ENCODE results near the gene EPHA8.

EPHA8 gene

GRCh38 chr1:22557341-22557950 lies 5.8 kb upstream of the EPHA8 start:
- intact Hi-C loops (cut with DNase I) = no loop called here

DNA sequence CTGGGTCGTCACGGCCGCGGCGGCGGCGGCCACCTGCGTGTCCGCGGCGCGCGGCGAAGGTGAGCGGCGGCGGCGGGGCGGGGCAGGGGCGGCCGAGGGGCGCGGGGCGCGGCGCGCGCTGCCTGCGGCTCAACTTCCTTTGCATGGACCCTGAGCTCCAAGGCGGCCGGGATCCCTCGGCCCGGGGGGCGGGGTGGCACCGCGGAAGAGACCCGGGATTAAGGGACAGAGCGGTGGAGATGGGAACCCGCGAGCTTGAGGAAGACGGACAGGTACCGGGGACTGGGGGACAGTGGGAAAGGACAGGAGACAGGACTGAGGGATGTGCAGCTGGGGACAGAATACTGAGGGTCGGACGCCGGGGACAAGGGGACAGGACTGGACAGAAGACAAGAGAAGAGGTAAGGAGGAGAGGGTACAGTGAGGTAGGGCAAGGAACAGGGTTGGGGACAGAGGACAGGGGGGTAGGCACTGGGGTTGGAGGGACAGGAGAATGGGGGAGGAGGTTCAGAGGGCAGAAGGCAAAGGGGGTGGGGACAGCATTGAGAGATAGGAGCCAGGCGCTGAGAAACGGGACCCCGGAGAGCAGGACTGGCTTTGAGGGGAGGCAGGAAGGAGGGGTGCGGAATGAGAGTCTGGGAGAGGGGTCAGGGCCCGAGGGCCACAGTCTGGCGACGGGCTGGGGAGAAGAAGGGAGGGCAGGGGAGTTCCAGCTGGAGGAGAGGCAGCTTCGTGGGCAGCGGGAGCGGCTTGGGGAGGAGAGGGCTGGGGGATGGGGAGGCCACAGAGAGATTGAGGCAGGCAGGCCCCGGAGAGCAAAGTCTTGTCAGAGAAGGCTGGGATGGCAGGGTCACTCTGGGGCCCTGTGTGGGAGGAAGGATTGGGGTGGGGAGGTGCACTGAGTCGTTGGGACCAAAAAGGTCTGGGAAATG lies 648 bp downstream of the EPHA8 start:
- DNase-seq = no peak
- intact Hi-C loops (cut with DNase I) = no loop called here

More at GRCh38 chr1:22557341-22557950, 5.8 kb upstream of the EPHA8 start:
- no peak for DNase-seq

DNA sequence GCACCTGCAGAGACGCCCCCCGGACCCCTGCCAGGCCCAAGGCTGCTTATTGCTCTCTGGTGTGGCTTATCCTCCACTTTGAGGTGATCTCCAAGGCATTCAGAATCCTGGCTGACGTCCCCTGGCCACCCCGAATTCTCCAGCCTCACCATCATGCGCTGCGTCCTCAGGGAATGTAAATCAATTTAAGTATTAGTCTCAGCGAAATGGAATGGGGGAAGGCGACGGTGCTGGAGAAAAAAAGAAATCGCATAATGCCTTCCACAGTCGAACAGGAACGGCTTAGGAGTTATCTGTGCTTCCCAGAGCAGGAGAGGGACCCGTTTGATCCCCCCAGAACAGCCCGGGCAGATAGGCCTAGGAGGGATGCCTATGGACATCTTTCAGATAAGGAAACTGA lies 2.9 kb downstream of the EPHA8 start:
- intact Hi-C loops (cut with DNase I) = no loop called here
- no peak for DNase-seq

GRCh38 chr1:22567197-22567596 lies 3.9 kb downstream of the EPHA8 start:
- intact Hi-C loops (cut with DNase I) = no loop called here
- no peak for DNase-seq

DNA sequence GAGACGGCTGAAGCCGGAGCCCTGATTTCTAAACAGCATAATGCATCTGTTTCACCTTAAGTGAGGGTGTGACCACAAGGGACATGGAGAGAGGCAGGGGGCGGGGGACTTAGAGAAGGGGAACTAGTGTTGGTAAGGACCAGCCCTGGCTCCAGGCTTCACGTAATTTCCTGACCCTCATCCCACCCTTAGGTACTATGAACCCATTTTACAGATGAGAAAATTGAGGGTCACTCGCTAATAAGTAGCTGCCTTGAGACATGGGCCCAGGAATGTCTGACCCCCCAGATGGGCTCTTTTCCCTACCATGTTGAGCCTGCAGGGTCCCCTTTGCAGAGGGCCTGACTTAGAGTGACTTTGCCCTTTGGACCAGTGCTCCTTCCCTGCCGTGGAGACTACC lies 4.7 kb downstream of the EPHA8 start:
- no peak for DNase-seq
- intact Hi-C loops (cut with DNase I) = no loop called here

DNA sequence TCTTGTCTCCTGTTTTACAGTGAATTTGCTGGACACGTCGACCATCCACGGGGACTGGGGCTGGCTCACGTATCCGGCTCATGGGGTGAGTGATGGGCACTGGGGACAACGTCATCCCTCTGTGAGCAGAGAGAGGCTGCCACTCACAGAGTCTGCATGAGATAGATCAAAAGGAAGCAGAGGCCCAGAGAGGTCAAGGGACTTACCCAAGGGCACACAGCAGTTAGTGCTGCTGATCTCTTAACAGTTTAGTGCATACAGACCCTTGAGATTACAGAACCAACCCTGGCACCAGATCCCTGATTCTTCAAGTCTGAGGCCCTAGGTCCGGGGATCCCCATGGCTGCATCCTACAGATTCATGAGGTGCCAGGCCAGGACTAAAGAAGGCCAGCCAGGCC lies 6.0 kb downstream of the EPHA8 start:
- no peak for DNase-seq
- intact Hi-C loops (cut with DNase I) = no loop called here

- no peak for DNase-seq
- intact Hi-C loops (cut with DNase I) = no loop called here
Observed at GRCh38 chr1:22570140-22570909, 7.0 kb downstream of the EPHA8 start.

- DNase-seq = no peak
- intact Hi-C loops (cut with DNase I) = no loop called here
Observed at GRCh38 chr1:22572818-22573217, 9.5 kb downstream of the EPHA8 start.

DNA sequence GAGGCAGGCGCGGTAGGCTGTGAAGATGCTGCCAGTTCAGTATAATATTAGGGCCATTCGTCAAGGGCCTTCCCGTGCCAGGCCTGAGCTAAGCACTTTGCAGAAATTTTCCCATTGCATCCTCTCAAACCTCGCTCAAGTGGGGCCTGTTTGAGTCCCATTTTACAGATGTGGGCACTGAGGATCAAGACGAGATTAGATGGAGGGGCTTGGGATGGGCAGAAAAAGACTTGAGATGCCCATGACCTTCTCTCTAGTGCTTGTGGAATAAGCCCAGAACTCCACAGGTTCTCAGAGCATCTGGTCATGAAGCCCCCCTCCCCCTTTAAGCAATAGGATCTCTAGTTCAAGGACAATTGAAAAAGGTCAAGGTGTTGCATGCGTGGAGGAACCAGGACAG lies 9.9 kb downstream of the EPHA8 start:
- DNase-seq = no peak
- intact Hi-C loops (cut with DNase I) = no loop called here

- intact Hi-C loops (cut with DNase I) = no loop called here
- DNase-seq = no peak
Observed at GRCh38 chr1:22575532-22576149, 12.4 kb downstream of the EPHA8 start.

DNA sequence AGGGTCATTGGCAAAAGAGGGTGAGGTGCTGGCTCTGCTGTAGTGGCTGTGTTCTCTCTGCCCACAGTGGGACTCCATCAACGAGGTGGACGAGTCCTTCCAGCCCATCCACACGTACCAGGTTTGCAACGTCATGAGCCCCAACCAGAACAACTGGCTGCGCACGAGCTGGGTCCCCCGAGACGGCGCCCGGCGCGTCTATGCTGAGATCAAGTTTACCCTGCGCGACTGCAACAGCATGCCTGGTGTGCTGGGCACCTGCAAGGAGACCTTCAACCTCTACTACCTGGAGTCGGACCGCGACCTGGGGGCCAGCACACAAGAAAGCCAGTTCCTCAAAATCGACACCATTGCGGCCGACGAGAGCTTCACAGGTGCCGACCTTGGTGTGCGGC lies 12.9 kb downstream of the EPHA8 start:
- DNase-seq = no peak
- intact Hi-C loops (cut with DNase I) = no loop called here

- no peak for DNase-seq
- intact Hi-C loops (cut with DNase I) = no loop called here
Observed at GRCh38 chr1:22576617-22577016, 13.3 kb downstream of the EPHA8 start.

DNA sequence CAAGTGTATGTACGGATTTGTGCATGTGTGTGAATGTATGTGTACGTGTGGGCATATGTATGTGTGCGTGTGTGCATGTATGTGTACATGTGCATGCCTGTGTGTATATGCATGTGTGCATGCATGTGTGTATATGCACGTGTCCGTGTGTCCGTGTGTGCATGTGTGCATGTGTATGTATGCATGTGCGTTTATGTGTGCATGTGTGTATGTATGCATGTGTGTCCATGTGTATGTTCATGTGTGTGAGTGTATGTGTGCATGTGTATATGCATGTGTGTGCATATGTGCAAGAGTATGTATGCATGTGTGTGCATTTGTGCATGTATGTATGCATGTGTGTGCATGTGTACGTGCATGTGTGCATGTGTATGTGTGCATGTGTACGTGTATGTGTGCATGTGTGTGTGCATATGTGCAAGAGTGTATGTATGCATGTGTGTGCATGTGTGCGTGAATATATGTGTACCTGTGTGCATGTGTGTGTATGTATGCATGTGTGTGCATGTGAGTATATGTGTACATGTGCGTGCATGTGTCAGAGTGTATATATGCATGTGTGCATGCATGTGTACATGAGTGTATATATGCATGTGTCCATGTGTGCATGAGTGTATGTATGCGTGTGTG lies 15.6 kb downstream of the EPHA8 start:
- intact Hi-C loops (cut with DNase I) = no loop called here
- DNase-seq = no peak

GRCh38 chr1:22579541-22580155 lies 16.4 kb downstream of the EPHA8 start:
- intact Hi-C loops (cut with DNase I) = no loop called here
- DNase-seq = no peak

GRCh38 chr1:22582661-22583635 lies 19.7 kb downstream of the EPHA8 start:
- intact Hi-C loops (cut with DNase I) = no loop called here
- peak in 2 of 10 donors; percentile 63 to 67 for DNase-seq

DNA sequence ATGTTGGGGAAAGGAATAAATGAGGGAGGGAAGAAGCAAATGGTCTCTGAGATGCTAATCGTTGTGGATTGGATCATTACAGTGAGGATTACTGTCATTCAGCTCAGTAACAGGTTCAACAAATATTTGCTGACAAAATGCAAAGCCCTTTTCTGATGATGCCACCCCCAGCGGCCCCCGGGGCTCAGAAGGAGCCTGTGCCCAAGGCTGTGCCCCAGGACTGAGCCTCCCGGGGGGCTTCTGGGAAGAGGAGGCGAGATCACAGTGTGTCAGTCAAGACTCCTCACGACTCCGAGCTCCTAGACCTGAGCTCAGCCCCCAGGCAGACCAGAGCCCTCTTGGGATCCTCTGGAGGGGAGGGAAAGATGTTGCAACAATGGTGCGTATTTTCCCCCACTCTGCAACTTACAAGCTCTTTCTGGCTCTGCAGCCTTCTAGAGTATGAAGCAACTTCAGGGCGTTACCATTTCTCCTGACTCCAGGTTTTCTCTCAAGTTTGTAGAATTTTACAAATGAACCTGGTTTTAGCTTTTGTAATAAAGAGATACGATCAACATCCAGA lies 20.8 kb downstream of the EPHA8 start:
- peak in 2 of 10 donors; percentile 46 to 62 for DNase-seq
- intact Hi-C loops (cut with DNase I) = no loop called here

GRCh38 chr1:22584970-22585369 lies 21.7 kb downstream of the EPHA8 start:
- peak in 1 of 10 donors; percentile 8 for DNase-seq
- intact Hi-C loops (cut with DNase I) = no loop called here

DNA sequence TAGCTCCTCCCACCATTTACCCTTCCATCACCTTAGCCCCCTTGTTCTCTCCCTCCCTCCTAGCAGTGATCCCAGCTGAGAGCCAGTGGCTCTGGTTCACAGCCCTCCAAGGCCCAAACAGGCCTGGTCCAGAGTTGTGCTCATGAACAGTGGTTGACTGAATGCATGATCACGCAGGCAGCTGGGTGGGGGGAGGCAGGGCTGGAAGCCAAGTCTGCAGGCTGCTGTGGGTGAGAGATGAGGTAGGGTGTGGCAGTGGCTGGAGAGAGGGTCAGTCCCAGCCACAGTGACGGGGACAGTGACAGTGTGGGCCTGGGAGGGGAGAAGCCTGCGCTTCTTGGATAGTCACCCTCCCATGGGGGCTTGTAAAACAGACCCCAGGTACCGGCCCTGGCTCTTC lies 22.2 kb downstream of the EPHA8 start:
- intact Hi-C loops (cut with DNase I) = no loop called here
- DNase-seq = peak in 2 of 10 donors; percentile 13 to 55

All from posterior cingulate gyrus (tissue), 11 donors.